Middle frontal gyrus (tissue), 1 donor: ENCODE data around the gene ACSL1.
A peak's percentile ranks its signal among the peaks of the same experiment; 100 is the strongest.

Experiments used
- DNase-seq: peaks from one replicate; pipeline ENCODE4 v3.0.0-alpha.2; 2015; ENCODE audit warnings: low spot score; ENCODE audit errors: extremely low spot score

Gene ACSL1

DNA sequence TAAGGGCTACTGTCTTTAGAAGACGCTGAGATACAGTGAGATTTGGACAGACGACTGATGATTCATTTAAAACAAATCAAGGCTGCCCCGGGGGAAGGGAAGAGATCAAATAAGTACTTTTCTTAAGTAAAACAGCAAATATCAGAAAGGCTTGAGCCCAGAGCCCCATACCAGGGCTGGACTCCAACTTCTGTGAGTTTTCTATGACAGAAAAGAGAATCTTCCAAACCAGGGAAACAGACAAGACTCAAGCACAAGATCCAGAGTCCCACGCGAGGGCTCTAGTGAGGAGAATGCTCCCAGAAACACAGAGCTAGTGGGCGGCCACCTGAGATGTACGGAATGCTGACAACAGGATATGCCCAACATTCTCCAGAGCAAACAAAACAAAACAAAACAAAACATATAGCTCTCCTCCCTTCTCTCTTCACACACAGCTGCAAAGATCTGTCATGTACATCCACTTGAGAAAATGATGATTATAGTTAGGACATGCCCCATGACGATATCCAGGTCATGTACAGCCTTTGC lies 13.1 kb downstream of the ACSL1 start:
- DNase-seq = no peak

DNA sequence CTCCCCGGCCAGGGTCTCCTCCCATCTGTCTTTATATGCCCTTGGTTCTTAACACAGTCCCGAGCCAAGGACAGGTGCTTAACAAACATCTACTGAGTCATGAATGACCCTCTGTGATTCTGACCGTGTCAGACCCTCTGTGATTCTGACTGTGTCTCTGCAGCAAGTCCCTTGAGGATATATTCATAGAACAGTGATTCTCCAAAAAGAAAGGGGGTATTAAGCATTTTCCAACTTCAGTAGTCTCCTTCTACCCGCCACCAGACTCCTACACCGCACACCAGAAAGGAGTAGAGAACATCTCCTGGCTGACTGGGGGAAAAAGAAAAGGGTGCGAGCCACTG lies 13.6 kb downstream of the ACSL1 start:
- DNase-seq = no peak

DNA sequence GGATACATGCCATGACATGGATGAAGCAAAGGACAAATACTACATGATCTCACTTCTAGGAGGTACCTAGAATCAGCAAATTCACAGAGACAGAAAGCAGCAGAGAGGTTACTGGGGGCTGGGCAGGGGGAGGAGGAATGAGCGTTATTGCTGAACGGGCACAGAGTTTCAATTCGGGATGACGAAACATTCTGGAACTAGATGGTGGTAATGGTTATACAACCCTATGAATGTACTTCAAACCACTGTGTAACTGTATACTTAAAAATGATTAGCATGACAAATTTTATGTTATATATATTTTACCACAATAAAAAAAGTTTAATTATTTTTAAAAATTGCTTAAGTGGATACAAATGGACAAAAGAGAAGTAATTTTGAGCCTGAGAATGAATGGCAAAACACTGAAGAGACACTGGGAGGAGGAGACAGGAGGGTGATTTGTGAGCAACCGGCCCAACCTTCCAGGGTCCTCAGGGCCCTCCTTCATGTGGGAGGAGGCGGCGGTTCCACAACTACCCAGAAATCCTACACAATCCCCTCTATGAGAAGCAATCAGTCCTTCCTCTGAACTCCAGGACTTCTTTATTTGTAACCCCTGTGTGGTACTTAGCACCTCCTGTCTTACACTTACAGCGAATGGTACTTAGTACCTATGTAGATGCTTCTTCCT lies 14.1 kb downstream of the ACSL1 start:
- DNase-seq = no peak

DNA sequence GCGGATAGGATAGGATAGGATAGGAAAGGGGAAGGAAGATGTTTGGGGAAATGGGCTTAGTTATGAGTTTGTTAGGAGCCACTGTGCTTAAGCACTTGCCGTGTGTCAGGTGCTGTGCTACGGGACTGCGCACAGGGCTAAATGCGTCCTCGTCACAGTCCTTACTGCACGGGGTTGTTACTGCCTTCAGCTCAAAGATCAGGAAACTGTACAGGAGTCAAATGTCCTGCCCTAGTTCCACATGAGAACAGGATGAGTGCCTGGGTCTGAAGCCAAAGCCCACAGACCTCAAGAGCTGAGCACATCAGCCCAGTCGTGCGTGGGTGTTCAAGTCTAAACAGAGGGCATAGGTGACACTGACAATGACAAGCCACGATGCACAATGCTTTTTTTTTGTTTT lies 15.0 kb downstream of the ACSL1 start:
- DNase-seq = no peak

DNA sequence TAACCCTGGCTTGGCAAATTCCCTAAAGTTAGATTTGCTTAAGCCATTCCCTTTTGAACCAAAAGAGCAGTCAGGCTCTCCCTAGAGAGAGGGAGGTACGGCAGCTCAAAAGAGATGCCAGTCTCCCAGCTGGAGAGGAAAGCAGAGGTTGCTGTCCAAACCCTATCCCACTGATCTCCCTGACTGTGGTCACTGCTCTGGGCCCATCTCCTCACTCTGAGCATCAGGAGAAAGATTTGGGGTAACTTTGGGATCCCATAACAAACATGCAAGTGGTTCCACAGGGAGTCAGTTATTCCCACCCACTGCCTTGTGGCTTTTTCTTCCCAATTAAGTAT lies 17.1 kb downstream of the ACSL1 start:
- no peak for DNase-seq

DNA sequence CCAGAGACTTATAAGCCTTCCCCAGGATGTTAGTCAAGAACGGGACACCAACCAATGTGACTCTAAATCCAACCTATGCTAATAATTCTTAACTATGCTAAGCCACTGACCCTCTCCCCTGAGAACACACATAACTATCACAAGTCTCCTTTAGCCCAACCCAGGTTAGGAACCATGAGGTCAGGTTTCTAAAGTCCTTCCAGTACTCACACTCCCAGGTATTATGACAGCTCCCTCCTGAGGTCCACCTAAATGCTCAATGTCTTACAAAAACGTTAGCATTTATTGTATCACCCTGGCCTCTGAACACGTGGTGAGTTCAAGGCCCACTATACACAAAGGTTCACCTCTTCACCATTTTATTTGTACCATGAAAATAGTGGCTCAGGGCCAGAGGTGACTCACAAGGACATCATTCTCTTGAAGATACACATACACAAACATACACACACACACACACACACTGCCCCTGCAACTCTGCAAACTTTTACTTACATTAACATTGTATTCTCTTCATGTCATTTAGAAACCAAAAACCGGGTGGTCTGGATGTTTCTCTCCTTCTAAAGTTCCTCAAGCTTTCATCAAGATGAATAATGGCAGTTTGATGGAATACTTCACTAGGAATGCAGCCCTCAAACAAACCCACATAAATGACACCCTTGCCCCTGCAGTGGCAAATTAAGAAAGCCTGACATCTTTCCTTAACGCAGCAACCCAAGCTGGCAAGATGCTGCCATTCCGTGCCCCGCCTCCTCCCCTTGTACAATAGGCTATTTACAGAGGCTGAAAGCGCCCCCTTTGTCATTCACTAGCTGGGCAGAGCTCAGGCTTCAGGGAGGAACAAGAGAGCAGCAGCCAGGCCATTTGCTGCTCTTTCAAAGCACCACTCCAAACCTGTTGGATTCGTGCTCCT lies 17.7 kb downstream of the ACSL1 start:
- DNase-seq = peak; percentile 50

DNA sequence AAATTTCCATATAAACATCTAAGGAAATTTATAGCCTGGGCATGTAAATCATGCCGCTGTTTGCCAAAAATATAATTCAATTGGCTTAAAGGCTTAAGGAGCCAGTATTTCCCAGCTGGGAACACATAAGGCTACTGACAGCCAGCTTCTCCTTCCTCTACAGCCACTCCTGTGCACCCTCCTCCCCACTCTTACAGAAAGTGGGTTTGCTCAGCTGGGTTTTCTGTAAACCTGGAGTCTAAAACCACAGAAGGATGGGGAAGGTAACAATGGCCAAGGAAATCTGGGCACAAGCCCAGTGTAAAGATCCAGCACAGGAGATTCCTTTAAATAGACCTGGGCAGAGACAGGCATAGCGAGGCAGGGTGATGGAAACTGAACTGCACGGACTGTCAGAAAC lies 18.5 kb downstream of the ACSL1 start:
- DNase-seq = no peak

DNA sequence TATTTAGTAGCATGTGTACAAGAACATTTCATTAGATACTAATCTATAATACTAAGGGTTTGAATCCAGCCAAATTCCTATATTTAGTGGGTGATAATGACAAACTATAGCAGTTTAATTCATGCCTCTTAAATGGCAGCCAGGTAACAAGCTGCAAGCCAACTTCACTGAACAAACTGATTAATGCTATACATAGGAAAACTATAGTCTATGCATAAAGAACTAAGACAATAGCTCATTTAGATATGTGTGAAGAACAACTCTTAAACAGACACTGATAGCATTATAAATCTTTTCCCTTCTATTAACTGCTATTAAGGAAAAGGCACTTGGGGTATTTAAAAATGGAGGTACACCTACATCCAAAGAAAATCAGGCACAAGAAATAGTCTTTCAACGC lies 19.1 kb downstream of the ACSL1 start:
- DNase-seq = no peak

DNA sequence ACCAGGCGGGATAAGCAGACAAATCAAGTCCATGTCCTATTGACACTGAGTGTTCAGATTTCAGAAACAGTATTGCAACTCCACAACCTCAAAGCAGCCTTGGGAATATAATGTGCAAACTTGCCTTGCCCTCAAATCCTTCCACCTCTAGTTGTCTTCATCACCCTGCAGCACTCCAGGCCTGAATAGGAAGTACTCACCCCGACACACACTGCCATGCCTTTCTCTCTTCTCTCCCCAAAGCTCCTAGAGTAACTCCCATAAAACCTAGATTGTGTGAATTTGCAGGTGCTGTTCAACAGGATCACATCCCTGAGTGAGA lies 19.6 kb downstream of the ACSL1 start:
- DNase-seq = no peak

DNA sequence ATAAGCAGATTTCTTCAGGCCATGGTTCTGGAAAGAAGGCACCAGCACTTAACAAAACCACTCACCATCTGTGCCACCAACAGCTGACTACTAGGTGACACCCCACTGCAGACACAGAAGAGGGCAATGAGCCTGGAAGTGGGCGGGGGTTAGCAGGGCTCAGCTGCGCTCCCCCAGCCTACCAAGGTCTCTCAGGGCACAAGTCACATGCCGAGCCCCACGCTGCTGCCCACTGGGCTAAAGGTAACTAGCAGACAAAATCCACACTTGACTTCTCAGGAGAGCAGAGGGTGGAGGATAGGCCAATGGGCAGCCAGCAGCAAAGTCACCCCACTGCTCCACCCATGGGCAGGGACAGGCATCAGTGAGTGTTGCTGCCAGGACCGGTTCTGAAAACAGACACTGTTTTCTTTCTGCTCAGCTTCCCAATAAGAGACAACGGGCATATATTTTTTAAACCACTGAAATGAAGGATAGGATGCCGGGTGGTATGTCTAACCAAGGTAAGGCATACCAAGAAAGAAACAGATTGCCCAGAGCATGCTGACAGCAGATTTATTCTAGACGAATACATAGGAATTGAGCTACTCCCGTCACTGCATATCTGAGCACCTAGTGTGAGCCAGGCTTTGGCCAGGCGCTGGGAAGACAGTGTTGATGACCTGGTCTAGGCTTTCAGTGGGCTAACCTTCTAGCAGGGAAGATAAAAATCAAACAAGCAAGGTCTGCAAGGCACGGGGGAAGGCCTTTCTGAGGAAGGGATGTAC lies 20.1 kb downstream of the ACSL1 start:
- no peak for DNase-seq

DNA sequence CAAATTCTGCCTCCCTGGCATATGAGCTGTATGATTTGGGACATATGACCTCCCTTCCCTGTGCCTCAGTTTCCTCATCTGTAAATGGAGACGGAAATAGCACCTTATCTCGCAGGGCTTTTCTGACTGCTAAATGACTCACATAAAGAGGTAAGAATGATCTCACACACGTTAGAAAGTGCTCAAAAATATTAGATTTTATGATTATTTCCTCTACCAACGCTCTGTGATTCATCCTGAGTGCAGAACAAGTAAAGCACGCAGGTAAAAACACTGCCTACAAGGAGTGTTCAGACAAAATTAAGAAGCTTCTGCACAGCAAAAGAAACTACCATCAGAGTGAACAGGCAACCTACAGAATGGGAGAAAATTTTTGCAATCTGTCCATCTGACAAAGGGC lies 21.1 kb downstream of the ACSL1 start:
- no peak for DNase-seq

DNA sequence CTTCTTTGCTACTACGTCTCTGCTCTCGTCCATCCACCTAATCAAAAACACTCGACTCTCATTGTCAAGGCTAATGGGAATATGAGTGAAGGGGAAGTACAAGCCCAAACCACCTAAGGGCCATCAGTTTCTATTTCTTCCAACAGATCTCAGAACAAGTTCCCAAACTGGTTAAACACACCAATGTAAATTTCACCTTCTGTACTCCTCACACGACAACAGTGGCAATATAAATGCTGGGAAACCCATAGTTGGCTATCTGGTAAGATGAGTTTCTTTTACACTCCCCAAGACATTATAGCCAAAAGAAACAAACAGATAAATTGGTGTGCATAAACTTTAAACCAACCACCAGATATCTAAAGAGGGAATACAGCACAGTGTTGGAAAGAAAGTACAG lies 21.9 kb downstream of the ACSL1 start:
- DNase-seq = no peak

DNA sequence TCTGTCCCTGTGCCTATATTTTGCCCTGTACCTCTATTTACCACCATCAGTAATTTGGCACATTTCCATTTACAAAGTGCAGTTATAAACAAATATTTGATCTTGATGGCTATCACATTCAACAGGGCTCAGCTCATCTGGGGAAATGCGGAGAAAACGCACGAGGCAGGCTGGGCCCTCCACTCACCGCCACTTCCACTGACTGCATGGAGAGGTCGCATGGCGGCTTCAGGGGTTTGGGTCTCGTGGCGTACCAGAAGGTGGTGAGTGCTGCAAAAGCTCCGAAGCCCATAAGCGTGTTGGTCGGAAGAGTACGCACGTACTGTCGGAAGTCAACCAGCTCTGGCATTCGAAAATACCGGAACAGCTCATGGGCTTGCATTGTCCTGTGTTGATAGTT lies 22.6 kb downstream of the ACSL1 start:
- DNase-seq = no peak

DNA sequence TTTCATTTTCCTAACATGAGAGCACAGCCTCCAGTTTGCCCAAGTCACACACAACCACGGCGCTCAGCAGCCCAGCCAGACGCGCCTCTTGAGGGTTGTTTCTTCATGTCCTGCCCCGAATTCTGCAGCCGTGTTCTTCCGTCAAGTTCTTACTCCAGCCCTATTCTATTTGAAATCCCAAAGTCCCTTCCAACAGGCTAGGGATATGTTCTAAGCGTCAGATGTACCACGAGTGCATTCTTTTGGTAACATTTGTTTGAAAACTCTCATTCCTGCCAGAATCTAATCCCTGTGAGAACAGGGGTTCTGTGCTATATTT lies 23.1 kb downstream of the ACSL1 start:
- DNase-seq = no peak

DNA sequence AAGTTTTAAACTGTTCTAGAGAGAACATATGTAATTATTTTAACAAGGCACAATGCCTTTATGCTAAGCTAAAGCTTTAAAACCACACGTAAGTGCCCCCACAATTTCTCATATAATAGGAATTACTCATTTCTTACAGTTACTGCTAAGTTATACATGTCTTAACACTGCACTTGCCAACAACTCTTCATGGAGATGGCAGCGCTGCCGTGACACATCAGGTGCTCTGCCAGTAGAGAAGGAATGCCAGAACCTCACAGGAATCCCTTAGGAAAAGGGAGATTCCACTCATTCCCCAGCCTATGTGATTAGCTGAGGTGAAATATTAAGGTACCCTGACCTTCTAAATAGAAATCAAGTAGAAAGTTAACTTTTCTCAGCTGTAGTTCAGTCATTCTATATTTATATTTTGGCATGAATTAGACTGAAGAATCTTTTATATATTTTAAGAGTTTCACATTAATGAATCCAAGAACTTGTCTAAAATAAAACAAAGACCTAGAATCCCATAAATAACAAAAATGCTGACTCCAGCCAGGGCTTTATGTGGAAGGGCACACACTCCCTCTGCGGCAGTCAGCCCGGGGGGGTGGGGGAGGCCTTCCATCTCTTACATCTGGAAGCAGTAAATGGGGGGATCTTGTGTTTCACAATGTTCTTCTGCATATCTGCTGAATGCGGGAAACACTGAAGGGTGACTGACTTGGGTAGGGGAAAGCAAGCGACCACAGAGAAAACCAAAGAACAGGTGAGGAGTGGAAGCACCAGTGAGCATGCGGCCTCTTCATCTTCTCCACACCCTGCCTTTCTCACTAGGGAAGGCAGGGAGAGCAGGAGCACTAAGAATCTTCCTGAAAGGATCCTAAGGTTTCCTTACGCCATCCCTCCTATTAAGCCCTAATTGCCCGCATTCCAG lies 23.7 kb downstream of the ACSL1 start:
- no peak for DNase-seq

DNA sequence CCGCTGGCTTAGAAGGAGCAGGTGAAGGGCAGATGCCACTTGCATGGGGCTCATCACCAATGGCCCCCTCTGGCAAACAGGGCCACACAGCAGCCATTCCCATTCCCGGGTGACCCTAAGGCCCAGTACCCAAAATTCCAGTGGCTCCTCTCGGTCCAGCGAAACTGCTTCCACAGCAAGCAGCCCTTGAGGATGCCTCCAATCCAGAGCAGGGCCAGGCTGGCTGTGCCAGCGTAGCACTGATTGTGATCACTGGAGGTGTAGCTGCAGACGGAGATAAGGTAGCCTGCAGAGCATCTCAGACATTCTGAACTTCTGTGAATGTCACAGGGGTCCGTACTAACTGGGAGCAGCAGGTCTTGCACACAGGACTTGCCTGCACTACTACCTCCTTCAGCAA lies 27.3 kb downstream of the ACSL1 start:
- DNase-seq = no peak

DNA sequence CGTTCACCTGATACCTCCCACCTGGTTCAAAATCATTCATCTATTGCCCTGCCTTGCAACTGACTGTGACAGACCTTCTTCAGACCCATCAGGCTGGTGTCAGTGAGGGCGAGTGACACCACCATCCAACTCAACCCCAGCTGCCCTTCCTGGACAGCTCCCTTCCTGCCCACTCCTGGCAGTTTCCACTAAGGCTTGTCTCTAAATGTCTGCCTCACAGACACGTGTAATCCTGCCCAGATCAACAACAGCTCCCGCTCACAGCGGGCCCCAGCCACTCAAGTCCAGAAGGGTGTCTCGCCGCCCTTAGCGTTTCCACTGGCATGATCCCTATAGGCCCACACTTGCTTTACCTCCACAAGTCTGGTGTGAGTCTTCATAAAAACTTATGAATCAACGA lies 28.9 kb downstream of the ACSL1 start:
- no peak for DNase-seq

DNA sequence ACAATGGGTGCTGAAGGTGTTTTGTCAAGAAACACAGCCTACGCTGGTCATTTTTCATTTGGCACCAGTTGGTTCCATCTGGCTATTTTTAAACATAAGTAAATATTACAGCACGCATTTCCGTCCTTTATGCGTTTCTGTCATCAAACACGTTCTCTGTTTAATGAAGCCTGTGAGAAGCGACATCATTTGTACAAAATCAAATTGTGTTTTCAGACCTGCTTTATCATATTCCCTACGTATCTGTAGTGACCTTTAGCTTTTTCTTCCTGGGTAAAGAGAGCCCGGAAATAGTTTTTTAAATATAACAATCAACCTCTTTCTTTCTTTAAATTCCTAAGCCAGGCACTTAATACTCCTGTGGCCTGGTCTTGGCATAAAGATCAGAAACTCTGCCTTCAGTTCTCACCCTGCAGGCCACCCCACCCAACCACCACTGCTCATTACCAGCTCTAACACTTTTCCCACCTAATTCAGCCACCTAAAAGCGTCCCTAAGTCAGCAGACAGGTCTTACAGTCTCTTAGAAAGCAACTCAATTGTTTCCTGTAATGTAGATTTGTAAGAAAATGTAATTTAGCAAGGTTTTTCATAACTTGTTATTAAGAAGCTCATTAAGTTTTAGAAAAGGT lies 30.4 kb downstream of the ACSL1 start:
- no peak for DNase-seq

DNA sequence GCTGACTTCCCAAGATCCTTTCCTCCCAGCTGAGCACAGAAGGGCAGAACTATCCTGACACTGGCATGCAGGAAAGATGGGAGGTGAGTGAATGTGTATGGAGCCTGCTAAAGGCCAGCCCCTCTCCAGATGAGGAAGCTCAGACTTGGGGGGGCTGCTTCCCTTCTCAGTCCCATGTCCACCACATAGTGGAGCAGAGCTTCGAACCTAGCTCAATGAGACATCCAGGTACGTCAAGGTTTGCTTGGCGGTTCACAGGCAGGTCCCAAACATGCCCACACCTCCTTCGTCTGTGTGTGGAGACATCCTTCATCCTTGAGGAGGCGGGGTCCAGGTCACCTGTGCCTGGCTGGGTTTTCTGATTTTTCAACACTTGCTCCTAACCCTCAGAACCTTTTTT lies 31.3 kb downstream of the ACSL1 start:
- DNase-seq = no peak

DNA sequence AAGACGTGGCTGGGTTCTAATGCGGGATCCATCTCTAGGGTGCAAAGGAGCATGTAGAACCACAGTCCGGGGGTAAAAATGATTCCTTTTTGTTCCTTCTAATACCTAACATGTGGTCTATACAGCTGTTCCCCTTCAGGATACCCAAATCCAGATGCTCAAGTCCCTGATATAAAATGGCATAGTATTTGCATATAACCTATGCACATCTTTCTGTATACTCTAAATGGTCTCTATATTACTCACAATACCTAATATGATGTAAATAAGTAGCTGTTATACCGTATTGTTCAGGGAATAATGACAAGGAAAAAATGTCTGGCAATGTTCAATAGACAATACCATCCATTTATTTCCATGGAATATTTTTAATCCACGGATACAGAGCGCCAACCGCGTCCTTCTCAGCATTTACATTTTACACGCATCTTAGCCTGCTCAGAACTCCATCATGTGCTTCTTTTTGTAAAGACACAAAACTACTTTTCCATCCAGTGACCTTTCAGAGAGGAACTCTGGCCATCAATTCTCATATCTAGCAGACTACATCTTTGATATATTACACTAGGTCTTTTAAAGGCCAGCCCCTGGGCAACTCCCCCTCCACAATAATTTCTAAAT lies 31.9 kb downstream of the ACSL1 start:
- no peak for DNase-seq
